DMS153 (cell line): ENCODE data around the gene ITGA11.

Experiments
- DNase-seq: peaks from one replicate; lab custom pipeline; 2025; lab: John Stamatoyannopoulos, UW

Gene ITGA11

DNA sequence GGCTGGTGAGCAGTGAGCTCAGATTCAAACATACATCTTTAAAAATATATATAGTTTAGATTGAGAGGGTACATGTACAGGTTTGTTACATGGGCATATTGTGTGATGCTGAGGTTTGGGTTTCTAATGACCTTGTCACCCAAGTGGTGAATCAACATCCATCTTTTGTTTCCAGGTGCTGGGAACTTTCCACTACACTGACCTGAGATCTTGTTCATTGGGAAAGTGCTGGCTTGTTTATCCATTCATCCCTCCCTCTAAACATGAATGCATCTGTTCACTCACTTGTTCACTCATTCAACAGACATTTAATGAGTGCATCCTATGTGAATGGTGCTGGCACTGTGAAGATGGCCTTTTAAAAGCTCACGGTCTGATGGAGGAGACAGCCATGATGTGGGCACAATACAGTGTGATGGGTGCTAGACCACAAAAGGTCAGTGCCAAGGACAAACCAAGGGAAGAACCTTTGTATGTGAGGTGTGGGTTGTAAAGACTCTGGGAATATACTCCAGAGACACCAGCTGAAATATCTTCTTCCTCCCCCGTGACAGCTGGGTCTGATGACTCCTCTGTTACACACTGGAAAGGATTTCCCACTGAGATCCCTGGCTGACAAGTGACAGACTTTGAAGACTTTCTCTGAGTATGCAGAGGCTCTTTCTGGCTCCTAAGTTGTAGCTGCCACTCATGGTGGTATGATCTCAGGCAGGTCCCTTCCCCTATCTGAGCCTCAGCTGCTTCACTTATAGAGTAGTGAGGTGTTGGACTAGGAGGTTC lies 16.2 kb upstream of the ITGA11 start:
- no peak for DNase-seq

DNA sequence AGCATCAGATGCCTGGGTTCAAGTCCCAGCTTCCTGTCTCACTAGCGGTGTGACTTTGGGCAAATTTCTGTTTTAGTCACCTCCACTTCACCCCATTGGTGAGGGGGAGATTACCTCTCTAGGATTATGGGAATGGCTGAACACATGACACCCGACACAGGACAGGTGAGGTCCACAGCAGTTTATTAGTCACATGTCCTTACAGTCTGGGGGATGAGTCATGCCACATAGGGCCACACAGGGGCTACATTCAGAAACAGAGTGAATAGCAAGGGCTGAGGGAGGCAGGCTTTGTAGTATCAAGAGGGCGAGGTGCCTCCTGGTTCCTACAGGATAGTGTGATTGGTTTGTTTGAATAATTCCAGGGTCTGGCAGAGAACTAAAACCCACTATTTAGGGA lies 15.2 kb upstream of the ITGA11 start:
- no peak for DNase-seq

DNA sequence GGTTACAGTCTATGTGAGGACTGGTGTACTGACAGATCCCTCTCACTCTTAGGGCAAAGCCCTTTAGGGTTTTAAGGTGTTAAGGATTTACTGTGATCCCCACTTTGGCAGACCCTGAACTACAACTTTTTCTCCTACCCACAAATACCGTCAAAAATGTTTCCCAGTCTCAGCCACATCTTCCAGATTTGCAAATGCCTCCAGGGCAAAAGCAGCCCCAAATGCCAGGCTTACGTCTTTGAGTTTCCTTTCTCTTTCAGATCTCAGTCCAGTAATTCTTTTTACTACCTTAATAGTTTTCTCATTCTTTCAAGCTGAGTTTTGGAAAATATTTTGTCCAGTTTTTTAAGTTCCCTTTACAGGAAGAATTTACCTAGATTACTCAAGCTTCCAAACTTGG lies 13.4 kb upstream of the ITGA11 start:
- no peak for DNase-seq

DNA sequence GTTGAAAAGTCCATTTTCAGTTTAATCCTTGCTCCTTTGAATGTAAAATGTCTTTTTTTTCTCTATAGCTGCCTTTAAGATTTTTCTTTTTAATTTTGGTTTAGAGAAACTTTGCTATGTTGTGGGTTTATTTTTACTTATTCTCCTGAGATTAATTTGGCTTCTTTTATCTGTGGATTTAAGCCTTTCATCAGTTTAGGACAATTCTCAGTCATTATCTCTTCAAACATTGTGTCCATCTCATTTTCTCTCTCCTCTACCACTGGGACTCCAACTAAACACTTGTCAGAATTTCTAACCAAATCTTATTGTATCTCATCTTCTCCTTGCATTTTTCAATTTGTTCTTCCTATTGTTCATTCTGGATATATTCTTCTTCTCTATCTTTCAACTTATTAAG lies 12.4 kb upstream of the ITGA11 start:
- no peak for DNase-seq

DNA sequence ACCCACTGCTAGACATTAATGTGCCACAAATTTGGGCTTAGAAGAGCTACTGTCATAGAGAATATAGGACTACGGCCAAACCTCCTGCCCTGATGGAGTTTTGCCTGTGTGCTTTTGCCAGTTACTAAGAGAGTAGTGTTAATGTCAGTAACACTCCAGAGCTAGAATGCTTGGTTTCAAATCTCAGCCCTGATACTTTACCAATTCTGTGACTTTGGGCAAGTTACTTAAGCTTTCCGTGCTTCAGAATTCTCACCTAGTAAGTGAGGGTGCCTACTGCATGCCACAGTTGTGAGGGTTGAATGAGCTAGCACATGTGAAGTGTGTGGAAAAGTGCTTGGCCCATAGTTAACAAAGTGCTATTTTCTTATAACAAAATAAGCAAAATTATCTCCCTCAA lies 10.9 kb upstream of the ITGA11 start:
- DNase-seq: no peak

DNA sequence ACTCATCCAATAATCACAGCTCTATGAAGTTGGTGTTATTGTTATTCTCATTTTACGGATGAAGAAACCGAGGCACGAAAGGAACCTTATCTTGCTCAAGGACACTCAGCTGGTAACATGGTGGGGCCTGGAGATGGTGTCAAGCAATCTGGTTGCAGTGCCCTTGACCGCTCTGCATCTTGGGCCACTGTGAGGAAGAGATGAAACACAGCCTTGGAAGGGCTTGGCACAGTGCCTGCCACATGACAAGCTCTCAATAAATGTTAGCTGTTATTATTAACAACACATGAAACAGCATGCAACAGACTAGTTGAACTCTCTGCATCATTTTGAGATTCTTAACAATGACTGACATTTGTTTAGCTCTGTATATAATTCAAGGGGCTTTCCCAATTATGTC lies 10.1 kb upstream of the ITGA11 start:
- no peak for DNase-seq

DNA sequence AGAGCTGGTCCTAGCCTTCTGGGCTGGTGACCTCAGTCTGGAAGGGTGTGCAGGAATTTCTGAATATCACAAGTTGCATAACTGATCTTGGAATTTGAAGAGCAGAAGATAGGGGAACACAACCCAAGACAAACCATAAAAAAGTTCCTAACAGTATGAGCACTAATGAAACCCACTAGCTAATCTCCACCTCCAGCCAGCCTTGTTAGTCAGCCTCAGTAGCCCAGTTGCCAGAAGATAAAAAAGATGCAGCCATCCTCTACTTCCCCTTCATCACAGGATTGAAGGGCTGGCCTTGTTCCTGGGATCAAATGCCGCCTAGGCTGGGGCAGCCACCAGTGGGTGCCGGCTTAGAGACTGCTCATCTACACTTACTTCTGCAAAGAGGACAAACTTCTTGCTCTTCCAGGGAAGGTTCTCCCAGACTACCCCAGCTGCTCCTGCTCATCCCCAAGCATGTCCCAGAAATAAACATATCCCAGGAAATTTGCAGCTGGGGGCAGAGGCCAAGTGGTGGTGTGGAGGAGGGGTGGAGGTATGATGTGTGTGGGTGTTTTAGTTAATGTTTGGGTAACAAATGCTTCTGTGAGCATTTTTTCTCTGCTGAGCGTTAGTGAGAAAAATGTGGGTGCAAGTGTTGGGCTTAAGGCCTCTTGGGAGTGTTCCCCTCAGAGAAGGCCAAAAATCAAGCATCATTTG lies 9.2 kb upstream of the ITGA11 start:
- no peak for DNase-seq

DNA sequence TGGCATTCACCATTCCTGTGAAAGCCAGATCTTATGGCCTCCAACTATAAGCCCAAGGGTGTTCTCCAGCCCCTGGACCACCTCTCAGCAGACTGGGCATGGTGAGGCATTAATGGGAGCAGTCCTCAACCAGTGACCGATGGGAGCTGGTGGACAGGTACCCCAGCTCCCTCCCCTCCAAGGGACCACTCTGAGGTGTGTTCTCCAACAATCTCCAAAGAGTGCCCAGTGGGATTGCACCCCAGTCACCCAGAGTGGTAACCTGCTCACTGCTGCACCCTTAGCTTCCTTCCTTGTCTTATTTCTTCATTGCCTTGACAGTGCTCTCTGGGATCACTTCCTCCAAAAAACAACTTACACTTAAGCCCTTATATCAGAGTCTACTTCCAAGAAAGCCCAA lies 8.2 kb upstream of the ITGA11 start:
- no peak for DNase-seq

DNA sequence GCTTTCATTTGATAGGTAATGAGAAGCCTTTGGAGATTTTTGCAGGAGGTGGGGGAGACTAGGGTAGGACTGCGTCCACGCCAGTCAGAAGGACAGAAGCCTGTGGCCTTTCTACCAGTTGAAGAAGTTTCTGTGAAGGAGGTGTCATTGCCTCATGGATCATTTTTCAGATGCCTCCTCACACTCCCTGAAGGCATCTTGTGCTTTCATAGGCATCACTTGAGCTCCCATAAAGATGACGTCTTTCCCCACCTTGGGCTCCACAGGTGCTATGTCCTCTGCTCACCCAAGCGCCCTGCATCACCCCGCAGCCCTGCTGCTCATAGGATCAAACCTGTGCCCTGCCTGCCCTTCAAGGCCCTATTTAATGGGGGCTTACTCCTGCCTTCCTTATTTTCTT lies 7.5 kb upstream of the ITGA11 start:
- no peak for DNase-seq

DNA sequence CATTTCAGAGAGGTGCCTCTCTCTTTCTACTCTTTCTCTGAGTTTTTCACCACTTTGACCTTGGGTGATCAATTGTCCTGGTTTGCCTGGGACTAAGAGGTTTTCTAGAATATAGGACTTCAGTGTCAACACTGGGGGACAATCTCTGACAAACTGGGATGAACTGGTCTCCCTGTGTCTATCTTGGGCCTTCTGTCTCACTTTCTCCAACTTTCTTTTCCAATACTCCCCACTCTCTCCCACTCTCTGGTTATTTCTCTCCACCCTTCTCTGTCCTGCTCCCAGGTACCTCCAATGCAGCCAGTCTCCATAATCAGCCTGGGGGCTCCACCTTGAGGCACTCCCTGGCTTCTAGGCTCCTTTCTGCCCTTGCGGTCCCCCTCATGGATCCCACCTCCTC lies 4.7 kb upstream of the ITGA11 start:
- no peak for DNase-seq

DNA sequence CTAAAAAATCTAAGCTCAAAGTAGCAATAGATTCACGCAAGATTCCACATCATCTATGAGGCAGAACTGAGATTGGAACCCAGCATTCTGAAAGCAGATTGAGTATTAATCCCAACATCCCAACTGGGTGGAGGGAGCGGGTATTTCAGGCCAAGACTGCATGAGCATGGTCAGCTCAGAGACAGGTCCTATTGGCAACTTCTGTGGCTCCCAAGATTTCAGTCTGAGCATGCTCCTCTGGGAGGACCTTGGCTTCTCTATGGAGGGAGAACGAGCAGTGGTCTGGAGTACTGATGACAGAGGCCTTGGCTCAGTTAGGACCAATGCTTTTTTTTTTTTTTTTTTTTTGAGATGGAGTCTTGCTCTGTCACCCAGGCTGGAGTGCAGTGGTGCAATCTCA lies 4.0 kb upstream of the ITGA11 start:
- no peak for DNase-seq

DNA sequence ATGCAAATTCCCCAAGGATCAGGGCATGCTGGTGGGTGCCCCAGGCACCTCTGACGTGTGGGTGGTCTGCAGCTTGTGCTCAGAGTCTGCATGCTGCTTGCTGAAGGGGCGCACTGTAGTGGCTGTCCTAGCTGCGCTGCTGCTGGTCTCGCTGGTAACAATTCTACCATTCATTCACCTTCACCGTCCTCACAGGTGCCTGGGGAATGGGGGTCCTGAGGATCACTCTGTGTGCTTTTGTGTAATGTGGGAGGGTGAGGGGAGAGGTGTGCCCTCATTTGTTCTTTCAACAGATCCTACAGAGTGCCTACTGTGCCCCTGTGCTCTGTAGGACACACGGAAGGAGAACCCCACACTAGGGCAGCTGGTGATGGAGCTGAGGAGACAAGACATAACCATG lies 2.1 kb upstream of the ITGA11 start:
- DNase-seq: no peak

DNA sequence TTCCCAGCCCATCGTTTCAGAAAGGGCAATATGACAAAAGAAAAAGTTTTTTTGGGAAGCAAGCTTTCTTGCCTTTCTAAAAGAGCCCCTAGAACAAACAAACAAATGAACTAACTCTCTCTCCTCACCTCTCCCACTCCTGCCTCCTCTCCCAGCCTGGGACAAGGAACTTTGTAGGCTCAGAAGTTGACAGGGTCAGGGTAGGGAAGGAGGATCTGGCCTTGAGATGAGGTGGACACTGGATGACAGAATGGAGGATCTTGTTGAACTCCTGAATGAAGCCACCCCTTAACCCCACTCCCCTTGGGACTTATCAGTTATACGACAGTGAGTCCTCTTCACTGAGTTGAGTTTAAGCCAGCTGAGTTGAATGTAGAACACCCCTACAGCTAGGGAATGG lies 1.6 kb upstream of the ITGA11 start:
- DNase-seq: no peak

DNA sequence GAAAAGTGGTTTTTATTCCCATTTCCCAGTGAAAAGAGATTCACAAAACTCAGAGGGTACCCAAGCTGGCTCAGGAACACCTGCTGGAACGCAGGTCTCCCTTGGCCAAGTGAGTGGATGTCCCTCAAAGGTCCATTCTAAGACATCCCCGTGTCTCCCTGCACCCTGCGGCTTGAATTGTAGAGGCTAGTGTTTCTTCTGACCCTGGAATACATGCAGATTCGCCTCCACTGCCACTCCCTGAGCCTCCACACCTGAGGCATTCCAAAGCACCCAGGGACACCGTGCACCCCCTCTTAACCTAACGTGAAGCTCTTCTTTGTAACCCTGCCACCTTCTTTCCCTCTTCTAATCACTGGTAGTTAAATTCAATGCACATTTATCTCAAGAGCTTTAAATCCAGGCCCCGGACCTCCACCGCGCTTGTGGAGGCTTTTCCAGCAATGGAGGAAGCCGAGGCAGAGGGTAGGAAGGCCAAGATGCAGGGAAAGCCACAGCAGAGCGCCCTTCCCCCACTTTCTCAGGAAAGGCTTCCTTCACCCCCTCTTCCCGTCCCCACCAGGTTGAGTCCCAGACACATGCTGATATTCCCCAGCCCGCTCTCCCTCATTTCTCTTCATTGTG lies 590 bp upstream of the ITGA11 start:
- no peak for DNase-seq

DNA sequence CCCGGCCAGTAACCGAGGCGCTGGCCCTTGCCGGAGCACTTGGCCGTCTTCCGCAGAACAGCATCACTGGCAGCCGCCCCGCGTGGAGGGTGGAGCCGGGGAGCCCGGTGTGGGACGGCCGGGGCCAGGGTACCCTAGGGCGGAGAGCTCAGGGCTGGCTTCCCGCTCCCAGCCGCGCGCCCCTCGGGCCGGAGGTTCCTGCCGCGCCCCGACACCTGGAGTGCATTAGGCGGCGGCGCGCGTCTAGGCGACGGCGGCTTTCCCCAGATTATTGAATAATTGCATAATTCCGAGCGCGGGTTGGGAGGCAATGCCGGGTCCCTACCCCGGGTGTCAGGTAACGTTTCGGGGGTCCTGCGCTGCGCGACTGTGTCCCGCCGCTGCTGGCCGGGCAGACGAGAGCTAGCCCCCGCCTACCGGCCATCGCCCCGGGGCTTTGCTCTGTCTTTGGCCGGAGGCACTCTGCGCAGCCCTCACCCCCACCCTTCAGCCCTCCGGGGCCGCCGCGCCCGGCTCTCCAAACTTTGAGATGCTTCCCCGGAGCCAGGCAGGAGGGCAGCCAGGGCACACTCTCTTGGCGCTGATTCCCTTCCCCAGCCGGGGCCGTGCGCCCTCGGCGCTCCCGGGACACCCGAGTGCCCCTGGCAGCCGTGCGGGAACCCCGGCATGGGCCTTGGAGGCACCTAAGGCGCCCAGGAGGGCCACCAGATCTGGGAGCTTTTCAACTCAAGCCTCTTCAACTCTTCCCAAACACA lies 749 bp downstream of the ITGA11 start:
- no peak for DNase-seq

DNA sequence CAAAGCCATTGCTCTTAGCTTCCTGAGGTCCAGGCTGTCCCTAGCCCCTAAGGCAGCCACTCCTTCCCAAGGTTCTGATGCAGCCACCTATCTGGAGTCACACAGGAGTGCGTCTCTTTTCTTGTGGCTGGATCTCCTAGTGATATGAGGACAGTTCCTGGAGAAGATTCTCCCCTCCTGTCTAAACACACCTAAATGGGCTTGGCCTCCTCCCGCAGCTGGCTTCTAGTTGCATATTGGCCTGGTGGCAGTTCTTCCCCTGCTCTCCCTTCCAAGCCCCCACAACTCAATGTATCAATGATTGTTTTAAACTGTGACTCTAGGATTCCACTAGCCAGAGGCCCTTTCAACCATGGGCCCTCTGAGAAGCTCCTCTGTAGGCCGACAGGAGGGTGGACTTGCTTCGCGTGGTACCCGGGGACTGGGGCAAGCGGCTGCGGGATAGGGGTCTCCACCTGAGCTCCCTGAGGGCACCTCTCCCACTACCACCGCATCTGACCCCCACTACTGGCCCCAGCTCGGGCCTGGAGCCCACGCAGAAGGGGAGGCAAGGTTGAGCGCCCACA lies 1.4 kb downstream of the ITGA11 start:
- no peak for DNase-seq

DNA sequence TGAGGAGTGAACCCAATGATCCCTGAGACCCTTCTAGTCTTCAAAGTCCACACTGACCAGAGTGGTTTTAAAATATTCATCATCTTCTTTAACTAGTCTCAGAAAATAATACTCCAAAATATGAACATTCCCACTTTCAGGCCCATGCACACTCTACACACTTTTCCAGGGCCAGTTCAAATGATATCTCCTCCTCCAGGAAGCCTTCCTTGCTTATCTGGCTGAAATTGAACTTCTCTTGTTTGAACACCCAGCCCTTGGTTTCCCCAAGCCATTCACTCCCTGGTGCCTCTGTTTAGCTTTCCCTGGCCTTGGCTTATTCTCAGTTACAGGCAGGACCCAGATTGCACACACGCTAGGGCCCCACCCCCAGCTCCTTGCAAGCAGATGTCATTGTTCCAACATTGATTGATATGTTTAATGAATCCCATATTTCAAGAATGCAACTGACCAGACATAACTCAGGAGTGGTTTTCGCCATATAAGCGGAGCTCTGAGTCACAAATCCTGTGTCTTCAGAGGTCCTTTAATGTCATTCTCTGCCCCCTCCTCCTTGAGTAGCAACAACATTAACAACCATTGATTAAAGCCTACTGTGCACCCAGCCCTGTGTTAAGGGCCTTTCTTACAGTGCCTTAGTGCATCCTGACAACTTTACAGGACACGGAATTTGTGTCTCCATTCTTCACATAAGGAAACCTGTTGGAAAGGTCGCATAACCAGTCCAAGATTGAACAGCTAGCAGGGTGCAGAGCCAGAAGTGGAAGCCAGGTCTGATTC lies 2.1 kb downstream of the ITGA11 start:
- DNase-seq: no peak

DNA sequence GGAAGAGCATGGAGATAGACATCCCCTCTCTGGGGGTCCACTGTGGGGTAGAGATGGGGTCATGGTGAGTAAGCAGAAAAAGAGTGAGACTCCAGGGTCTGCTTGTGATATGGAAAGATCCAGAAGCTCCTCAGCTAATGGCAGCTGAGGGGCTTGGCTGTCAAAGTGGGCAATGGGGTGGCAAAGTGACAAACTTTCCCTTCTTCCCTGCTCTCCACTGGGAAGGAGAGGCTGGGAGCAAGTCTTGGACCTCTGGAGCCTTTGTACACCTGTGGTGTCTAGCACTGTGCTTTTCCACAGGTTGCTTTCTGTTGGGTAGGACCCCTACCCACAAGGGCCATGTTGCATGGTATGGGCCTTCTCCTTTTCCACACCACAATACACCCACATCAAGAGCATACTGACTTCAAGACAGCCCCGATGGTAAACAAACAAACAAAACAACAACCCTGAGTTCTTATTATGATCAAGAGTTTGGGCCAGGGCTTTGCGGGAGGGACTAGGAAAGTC lies 3.5 kb downstream of the ITGA11 start:
- DNase-seq: no peak

DNA sequence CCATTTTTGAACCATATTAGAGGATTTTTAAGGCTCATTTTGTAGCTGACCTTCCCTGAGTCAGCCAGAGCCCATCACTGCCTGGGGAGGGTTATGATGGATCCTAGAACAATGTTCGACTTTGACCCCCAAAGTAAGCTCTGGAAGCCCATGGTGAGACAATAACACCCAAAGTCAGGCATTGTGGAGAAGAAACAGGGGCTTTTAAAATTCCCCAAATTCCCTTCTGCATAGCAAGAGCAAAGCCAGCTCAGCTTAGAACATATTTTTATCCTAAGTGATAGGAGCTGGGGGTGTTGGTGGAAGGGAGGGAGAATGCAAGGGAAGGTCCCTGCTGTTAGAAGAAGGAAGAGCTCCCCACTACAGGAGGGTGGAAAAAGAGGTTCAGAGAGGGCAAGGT lies 4.0 kb downstream of the ITGA11 start:
- no peak for DNase-seq

DNA sequence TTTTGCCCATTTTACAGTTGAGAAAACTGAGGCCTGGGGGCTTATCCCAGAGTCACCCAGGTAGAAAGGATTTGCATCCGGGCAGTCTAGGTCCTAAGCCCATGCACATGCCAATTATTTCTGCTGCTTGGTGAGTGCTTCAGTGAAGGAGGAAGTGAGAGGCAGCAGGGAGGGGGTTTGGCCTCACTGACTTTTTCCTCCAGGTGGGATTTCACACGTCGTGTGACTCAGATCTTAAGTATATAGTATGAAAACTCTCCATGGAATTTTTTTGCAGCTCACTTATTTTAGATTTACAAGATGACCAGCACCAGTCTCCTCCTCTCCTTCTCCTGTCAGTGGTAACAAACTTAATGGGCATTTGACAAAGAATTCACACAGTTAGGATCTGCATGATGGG lies 4.6 kb downstream of the ITGA11 start:
- no peak for DNase-seq

DNA sequence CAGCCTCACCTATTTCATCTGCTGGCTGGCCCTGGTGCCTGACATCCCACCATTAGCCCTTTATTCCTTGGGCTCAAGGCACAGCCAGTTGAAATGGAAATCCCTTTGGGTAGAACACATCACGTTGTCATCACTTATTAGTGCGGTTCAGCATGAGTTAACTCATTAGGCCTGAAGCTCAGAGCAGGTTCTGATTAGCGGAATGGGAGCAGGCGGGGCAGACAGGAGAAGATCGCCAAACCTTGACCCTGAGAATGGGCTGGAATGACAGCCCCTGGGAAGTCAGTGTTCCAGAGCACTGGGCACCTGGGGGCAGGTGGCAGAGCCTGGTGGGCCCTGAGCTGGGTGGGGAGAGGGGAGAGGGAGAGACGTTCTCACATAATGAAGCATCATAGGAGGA lies 5.8 kb downstream of the ITGA11 start:
- no peak for DNase-seq
